Epithelial cell of prostate (primary cell): Measurements from ENCODE around the gene DHX35.

ENCODE experiments used
- DNase-seq: peaks from one replicate; pipeline ENCODE4 v3.0.0-alpha.2; 2011; ENCODE audit warnings: low read depth, low spot score
- H3K27ac ChIP-seq: fragments of 450-650 bp; 2 replicates; pipeline ENCODE4 v1.5.1; 2017; ENCODE audit warnings: mild to moderate bottlenecking

DHX35 gene

GRCh38 chr20:38962044-38962927 is at the start of gene DHX35:
Gene DHX35 (plus strand): TSS chr20:38962344. CDS start chr20:38962368, 24 bp downstream.
- peak within 1 kb of the TSS; percentile 79 for H3K27ac ChIP-seq
- DNase-seq: peak; percentile 80

- no peak for DNase-seq
These were observed 46.8 kb upstream of the DHX35 start for GRCh38 chr20:38915355-38915754.

GRCh38 chr20:38917657-38918056 is 44.5 kb upstream of the DHX35 start:
- DNase-seq: no peak
- no peak overlapping the region for H3K27ac ChIP-seq

More at GRCh38 chr20:38915355-38915754, 46.8 kb upstream of the DHX35 start:
- H3K27ac ChIP-seq: no peak overlapping the region

- H3K27ac ChIP-seq: no peak overlapping the region
- DNase-seq: no peak
These were observed 44.0 kb upstream of the DHX35 start for GRCh38 chr20:38918172-38918571.

GRCh38 chr20:38919683-38920082 is 42.5 kb upstream of the DHX35 start:
- no peak for DNase-seq

GRCh38 chr20:38920411-38920810 is 41.7 kb upstream of the DHX35 start:
- DNase-seq: no peak
- H3K27ac ChIP-seq: no peak overlapping the region

More at GRCh38 chr20:38919683-38920082, 42.5 kb upstream of the DHX35 start:
- H3K27ac ChIP-seq: no peak overlapping the region

- no peak overlapping the region for H3K27ac ChIP-seq
- DNase-seq: no peak
These were observed 41.3 kb upstream of the DHX35 start for GRCh38 chr20:38920851-38921250.

GRCh38 chr20:38924718-38925117 is 37.4 kb upstream of the DHX35 start:
- H3K27ac ChIP-seq: no peak overlapping the region
- no peak for DNase-seq

GRCh38 chr20:38926142-38926933 is 35.8 kb upstream of the DHX35 start, which contains the start of gene FAM83D:
Gene FAM83D (plus strand): TSS chr20:38926417. CDS start chr20:38926443, 26 bp downstream.
- peak; percentile 92 for DNase-seq
- H3K27ac ChIP-seq: no peak within 1 kb of the TSS

- DNase-seq: no peak
- H3K27ac ChIP-seq: no peak overlapping the region
These were observed 35.1 kb upstream of the DHX35 start for GRCh38 chr20:38926934-38927616.

GRCh38 chr20:38927902-38928578 is 34.1 kb upstream of the DHX35 start:
- DNase-seq: peak; percentile 18
- H3K27ac ChIP-seq: no peak overlapping the region

- DNase-seq: no peak
- H3K27ac ChIP-seq: no peak overlapping the region
These were observed 31.9 kb upstream of the DHX35 start for GRCh38 chr20:38930242-38930569.

- DNase-seq: no peak
- H3K27ac ChIP-seq: peak overlapping the region; percentile 52
These were observed 30.2 kb upstream of the DHX35 start for GRCh38 chr20:38931984-38932383.

GRCh38 chr20:38932457-38933120 is 29.6 kb upstream of the DHX35 start:
- no peak for DNase-seq
- H3K27ac ChIP-seq: peak overlapping the region; percentile 52

- no peak for DNase-seq
- H3K27ac ChIP-seq: peak overlapping the region; percentile 26
These were observed 27.6 kb upstream of the DHX35 start for GRCh38 chr20:38934530-38934929.

- H3K27ac ChIP-seq: peak overlapping the region; percentile 26
- no peak for DNase-seq
These were observed 26.9 kb upstream of the DHX35 start for GRCh38 chr20:38935285-38935684.

GRCh38 chr20:38935967-38936407 is 26.2 kb upstream of the DHX35 start:
- peak; percentile 22 for DNase-seq
- H3K27ac ChIP-seq: peak overlapping the region; percentile 26

- DNase-seq: no peak
- H3K27ac ChIP-seq: no peak overlapping the region
These were observed 25.1 kb upstream of the DHX35 start for GRCh38 chr20:38937000-38937399.

- no peak for DNase-seq
- H3K27ac ChIP-seq: no peak overlapping the region
These were observed 24.1 kb upstream of the DHX35 start for GRCh38 chr20:38937978-38938473.
